Ascending aorta (tissue), 2 donors: ENCODE measurements around the gene TRIM22. TPM values are rescaled to one million over a fixed set of nuclear protein-coding genes. Genes with fewer than 3 reads are reported as not detected.
"Not testable (repeated sequence)": the region's sequence is repeated elsewhere in the genome, so short reads cannot be mapped to it uniquely, and the experiment has no call there.

Experiments
- DNase-seq, 2 donors: peaks; one replicate each; pipeline ENCODE4 v3.0.0-alpha.2; 2019; ENCODE audit warnings: low spot score in 2 of 2
- H3K27ac ChIP-seq, 2 donors: fragments of 200-600 bp; sonication (generic); one replicate each; pipeline ENCODE4 v1.5.1; 2016 to 2017; ENCODE audit warnings: mild to moderate bottlenecking in 1 of 2
- H3K27me3 ChIP-seq: fragments of 200-600 bp; sonication (generic); one replicate; pipeline ENCODE4 v1.5.1; 2017
- H3K36me3 ChIP-seq, 2 donors: fragments of 200-600 bp; sonication (generic); one replicate each; pipeline ENCODE4 v1.5.1; 2016
- H3K4me1 ChIP-seq, 2 donors: fragments of 200-600 bp; sonication (generic); one replicate each; pipeline ENCODE4 v1.5.1; 2016 to 2017; ENCODE audit warnings: mild to moderate bottlenecking in 1 of 2
- H3K4me3 ChIP-seq, 2 donors: fragments of 200-600 bp; sonication (generic); one replicate each; pipeline ENCODE4 v1.5.1; 2016 to 2017; ENCODE audit warnings: mild to moderate bottlenecking in 1 of 2
- H3K9me3 ChIP-seq, 2 donors: fragments of 200-600 bp; sonication (generic); one replicate each; pipeline ENCODE4 v1.5.1; 2016
- CTCF ChIP-seq, 3 experiments: fragments of 200-600 bp in 2 of 3; fragments of 450-650 bp in 1 of 3; sonication (generic) in 2 of 3; IDR thresholded peaks; one replicate each; pipeline ENCODE4 v1.5.1; 2016 to 2019; ENCODE audit warnings: antibody characterized with exemption in 3 of 3, mild to moderate bottlenecking in 1 of 3, moderate library complexity in 1 of 3
- intact Hi-C: fragments of 100-400 bp; cut with DNase I; formaldehyde crosslinking; loops from one replicate; pipeline ENCODE4 v1.15.1; 2023
- total RNA-seq: library from RNA; depleted of rRNA; stranded (reverse); fragments of >200 nt; gene quantifications from one replicate; pipeline ENCODE4 v1.1.0, GENCODE V29; 2016

Gene TRIM22, protein sequence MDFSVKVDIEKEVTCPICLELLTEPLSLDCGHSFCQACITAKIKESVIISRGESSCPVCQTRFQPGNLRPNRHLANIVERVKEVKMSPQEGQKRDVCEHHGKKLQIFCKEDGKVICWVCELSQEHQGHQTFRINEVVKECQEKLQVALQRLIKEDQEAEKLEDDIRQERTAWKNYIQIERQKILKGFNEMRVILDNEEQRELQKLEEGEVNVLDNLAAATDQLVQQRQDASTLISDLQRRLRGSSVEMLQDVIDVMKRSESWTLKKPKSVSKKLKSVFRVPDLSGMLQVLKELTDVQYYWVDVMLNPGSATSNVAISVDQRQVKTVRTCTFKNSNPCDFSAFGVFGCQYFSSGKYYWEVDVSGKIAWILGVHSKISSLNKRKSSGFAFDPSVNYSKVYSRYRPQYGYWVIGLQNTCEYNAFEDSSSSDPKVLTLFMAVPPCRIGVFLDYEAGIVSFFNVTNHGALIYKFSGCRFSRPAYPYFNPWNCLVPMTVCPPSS
- total RNA-seq = 32.5 TPM

DNA sequence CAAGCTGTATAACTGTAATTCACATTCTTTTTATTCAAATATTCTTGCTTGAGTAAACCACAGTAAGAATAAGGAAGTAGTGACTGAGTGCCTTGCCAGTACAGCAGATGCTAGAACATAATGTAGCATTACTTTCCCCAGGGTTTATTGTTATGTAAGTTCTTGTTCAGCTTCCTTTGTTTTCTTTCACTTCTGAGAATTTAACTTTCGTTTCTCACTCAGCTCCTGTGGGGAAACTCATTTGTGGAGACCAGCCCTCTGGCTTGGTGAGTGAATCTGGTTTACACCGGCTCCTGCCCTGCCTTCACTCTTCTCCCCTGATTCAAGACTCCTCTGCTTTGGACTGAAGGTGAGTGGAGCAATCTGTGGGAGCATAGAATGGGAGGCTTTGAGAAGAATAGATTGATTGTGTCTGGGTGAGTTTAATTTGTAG, at the start of gene TRIM22:
TSS of gene TRIM22 (plus strand) at position 240 of the 433 bp plus-strand sequence. CDS start 6,443 bp downstream, outside the sequence.
- H3K4me1 ChIP-seq = peaks cover 3 to 20% of the 10 kb centered on the region in 2 donors
- no peaks in the 10 kb centered on the region for H3K36me3 ChIP-seq
- intact Hi-C loops = loop anchor here (5.0 to 10.0 kb wide), 4 partner anchors 118 to 1082 kb away; partner anchors contain the start of genes CAVIN3, CNGA4, OR52N2 and TRIM68
- H3K27me3 ChIP-seq = no peaks in the 10 kb centered on the region
- H3K4me3 ChIP-seq = peak within 1 kb of the TSS; percentile 48 to 63
- DNase-seq = peak; percentile 16 to 69
- no peak for TF ChIP-seq CTCF (IDR thresholded peaks at IDR 0.05)
- H3K27ac ChIP-seq = peak within 1 kb of the TSS; percentile 82 to 87
- no peaks in the 10 kb centered on the region for H3K9me3 ChIP-seq

DNA sequence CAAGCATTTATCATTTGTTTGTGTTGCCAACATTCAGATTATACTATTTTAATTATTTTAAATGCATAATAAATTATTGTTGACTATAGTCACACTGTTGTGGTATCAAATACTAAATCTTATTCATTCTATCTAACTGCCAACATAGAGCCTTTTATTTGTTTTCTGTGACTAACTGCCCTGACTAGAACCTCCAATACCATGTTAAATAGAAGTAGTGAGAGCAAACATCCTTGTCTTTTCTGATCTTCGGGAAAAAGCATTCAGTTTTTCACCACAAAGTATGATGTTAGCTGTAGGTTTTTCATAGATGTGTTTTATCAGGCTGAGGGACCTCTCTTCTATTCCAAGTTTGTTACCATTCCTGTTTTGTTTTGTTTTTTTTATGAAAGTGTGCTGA, 49.6 kb upstream of the TRIM22 start:
- peaks cover 21 to 53% of the 10 kb centered on the region in 2 donors for H3K36me3 ChIP-seq
- H3K4me3 ChIP-seq = no peak overlapping the region
- H3K9me3 ChIP-seq = no peaks in the 10 kb centered on the region
- no peak for DNase-seq
- TF ChIP-seq CTCF (IDR thresholded peaks at IDR 0.05) = no peak
- no peaks in the 10 kb centered on the region for H3K27me3 ChIP-seq
- no peaks in the 10 kb centered on the region for H3K4me1 ChIP-seq
- no peak overlapping the region for H3K27ac ChIP-seq
- intact Hi-C loops = no loop called here

DNA sequence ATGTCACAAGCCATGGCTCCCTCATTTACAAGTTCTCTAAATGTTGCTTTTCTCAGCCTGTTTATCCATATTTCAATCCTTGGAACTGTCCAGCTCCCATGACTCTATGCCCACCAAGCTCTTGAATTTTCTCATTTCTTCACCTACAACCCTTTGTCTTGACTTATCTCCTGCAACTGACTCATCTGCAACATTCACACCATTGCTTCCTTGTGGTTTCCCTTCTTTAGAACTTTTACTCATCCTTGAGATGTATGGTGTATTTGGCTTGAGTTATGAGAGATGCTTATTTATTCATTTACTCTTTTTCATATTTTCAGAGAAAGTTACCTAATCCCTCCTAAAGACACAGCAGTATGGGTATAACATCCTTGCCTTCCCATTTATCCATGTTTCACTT, 46.0 kb upstream of the TRIM22 start:
- Histone ChIP-seq H3K27ac (no peak overlapping the region), H3K9me3 (no peaks in the 10 kb centered on the region), H3K36me3 (peaks cover 19 to 26% of the 10 kb centered on the region in 2 donors), H3K4me3 (no peak overlapping the region), H3K4me1 (no peaks in the 10 kb centered on the region), H3K27me3 (no peaks in the 10 kb centered on the region)
- intact Hi-C loops = no loop called here
- TF ChIP-seq CTCF (IDR thresholded peaks at IDR 0.05) = no peak
- DNase-seq = no peak

GRCh38 chr11:5646139-5646538, 43.5 kb upstream of the TRIM22 start:
- H3K27ac ChIP-seq = no peak overlapping the region
- no peak for TF ChIP-seq CTCF (IDR thresholded peaks at IDR 0.05)
- intact Hi-C loops = no loop called here

GRCh38 chr11:5655474-5655873, 34.1 kb upstream of the TRIM22 start:
- Histone ChIP-seq H3K27ac (no peak overlapping the region), H3K9me3 (no peaks in the 10 kb centered on the region), H3K4me1 (no peaks in the 10 kb centered on the region), H3K27me3 (no peaks in the 10 kb centered on the region), H3K4me3 (no peak overlapping the region), H3K36me3 (peaks cover 0 to 8% of the 10 kb centered on the region in 2 donors)
- intact Hi-C loops = no loop called here
- no peak for TF ChIP-seq CTCF (IDR thresholded peaks at IDR 0.05)
- no peak for DNase-seq

More at GRCh38 chr11:5646139-5646538, 43.5 kb upstream of the TRIM22 start:
- H3K36me3 ChIP-seq = peaks cover 13 to 20% of the 10 kb centered on the region in 2 donors
- no peaks in the 10 kb centered on the region for H3K27me3 ChIP-seq
- DNase-seq = no peak
- H3K9me3 ChIP-seq = no peaks in the 10 kb centered on the region
- no peak overlapping the region for H3K4me3 ChIP-seq
- H3K4me1 ChIP-seq = no peaks in the 10 kb centered on the region

GRCh38 chr11:5656956-5657355, 32.6 kb upstream of the TRIM22 start:
- intact Hi-C loops, H3K27me3 ChIP-seq, H3K4me3 ChIP-seq, H3K27ac ChIP-seq, H3K4me1 ChIP-seq, DNase-seq, H3K9me3 ChIP-seq: not testable (repeated sequence)
- peaks cover 0 to 13% of the 10 kb centered on the region in 2 donors for H3K36me3 ChIP-seq
